Measurements from ENCODE around the gene WDR93.

Gene WDR93

DNA sequence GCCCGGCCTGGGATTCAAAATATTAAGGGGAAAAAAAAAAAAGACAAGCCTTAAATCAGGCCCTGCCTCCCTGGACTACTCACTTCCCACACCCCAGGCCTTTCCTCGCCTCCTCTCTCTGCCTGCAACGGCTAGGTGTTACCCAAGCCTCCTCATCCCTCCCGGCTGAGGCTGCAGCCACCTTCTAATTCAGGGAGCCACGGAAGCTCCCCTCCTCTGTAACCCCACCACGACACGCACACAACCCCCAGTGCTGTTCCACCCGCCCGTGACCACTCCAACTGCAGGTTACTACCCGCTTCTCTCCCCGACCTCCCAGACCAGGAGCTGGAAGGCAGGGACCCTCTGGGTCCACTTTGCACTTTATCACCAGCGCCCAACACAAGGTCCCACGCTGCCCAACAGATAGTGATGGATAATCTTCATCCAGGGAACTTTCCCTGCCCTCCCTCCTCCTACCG, 36.3 kb upstream of the WDR93 start:
- peak; percentile 59 for DNase-seq (ENCODE audit: insufficient read length, low spot score)
- TF ChIP-seq POLR2A (IDR thresholded peaks at IDR 0.05; ENCODE audit: low read depth, low read length), result no peak
- FAIRE-seq, result no peak

DNA sequence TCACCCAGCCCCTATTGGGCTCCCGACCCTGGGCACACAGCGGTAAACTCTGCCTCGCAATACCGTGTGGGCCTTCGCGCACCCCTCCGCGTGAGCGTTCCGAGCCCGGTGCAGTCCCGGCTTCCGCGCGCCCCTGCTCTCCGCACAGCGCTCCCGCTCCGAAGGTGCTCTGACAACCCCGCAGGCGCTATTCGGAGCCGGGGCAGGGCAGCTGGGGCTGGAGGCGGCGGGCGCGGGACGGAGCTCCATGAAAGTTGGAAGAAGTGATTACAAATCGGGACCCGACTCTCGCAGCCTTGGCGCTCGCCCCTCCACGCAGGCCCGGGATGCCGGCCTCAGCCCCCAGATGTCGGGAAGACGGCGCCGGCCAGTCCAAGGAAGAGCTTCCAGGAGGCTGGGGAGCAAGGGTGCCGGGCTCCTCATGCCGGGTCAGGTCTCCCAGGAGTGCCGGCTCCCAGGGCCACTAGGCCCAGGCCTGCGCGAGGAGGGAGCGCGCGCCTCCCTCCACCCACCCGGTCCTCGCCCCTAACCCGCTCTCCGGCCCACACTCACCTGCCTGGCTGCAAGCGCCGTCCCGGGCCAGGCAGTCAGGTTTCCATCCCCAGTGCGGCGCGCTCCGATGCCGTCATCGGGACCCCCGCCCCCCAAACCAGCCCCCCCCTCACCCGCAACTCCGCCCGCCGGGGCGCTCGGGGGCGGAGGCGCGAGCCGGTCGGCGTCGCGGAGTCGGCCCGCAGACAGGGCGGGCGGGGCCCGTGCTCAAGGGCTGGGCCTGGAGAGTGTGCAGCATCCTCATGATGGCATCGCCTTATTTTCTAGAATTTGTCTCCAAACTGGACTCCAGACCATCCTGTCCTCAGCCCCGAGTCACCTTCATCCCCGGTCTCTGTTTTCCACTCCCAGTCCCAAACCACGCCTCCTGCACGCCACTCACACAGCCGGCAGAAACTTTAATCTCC, 35.5 kb upstream of the WDR93 start, which contains the start of gene KIF7:
TSS of gene KIF7 (minus strand) at position 621 of the 959 bp plus-strand sequence. CDS start 2,537 bp downstream, outside the sequence.
- TF ChIP-seq POLR2A (IDR thresholded peaks at IDR 0.05; ENCODE audit: low read depth, low read length), result peak; percentile 33; the same call in 1 of the 2 replicates
- FAIRE-seq (no peak), DNase-seq (ENCODE audit: insufficient read length, low spot score) (peak; percentile 61)

DNA sequence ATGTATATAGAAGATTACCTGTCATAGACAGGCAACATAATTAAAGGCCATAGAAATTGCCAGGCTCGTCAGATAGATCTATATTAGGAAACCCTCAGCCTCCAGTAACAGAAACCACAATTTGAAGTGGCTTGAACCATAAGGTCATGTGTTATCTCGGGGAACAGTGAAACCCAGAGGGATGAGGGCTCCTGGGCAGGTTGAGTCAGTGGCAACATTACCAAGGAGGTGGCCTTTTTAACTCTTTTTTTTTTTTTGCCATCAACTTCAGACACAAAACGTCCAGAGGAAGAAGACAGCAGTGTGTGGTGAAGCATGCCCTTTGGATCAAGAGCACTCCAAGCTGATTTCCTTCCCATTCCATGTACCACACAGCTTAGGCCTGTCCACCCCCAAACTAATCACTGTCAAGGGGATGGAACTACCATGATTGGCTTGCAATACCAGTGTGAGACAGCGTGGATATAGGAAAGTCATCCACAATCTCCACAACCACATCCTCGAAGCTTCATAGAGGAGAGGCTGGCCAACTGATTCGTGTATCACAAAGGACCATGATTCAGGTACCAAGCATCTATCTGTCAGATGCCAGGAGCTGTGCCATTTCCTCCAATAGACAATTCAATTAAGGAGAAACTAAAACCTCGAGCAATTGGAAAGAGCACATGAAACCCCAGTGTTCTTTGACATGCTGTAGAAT, 34.3 kb upstream of the WDR93 start:
- no peak for TF ChIP-seq POLR2A (IDR thresholded peaks at IDR 0.05; ENCODE audit: low read depth, low read length)
- FAIRE-seq (no peak), DNase-seq (ENCODE audit: insufficient read length, low spot score) (peak; percentile 35)

DNA sequence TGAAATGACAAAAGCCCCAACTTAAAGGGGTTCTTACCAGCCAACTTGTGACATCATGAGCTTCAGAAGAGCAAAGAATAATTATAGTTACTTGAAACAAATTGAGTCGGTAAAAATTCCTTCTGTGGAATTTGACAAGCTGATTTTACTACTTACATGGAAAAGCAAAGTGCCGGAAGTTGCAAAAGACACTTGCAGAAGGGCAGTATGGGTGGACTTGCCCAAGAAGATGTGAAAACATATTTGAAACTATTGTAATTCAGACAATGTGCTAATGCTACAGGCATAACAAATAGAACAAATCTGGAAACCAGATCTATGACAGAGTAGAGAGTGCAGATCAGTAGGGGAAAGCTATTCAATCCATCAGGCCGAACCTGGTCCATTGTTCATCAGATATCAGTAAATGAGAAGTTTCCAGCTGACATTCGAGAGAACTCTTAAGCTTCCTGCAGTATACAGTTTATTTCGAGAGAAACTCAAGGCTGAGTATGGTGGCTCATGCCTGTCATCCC, 32.9 kb upstream of the WDR93 start:
- FAIRE-seq (no peak), DNase-seq (ENCODE audit: insufficient read length, low spot score) (no peak)
- no peak for TF ChIP-seq POLR2A (IDR thresholded peaks at IDR 0.05; ENCODE audit: low read depth, low read length)

DNA sequence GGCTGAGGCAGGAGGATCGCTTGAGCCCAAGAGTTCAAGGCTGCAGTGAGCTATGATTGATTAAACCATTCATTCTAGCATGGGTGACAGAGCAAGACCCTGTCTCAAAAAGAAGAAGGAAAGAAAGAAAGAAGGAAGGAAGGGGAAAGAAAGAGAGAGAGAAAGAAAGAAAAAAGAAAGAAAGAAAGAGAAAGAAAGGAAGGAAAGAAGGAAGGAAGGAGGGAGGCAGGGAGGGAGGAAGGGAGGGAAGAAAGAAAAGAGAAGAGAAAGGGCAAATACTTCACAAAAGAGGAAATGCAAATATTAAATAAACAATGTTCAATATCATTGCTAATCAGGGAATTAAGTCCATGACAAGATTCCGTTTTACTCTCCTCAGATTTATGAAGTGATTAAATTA, 31.3 kb upstream of the WDR93 start:
- TF ChIP-seq POLR2A (IDR thresholded peaks at IDR 0.05; ENCODE audit: low read depth, low read length), result no peak
- FAIRE-seq, result no peak
- DNase-seq (ENCODE audit: insufficient read length, low spot score), result no peak

DNA sequence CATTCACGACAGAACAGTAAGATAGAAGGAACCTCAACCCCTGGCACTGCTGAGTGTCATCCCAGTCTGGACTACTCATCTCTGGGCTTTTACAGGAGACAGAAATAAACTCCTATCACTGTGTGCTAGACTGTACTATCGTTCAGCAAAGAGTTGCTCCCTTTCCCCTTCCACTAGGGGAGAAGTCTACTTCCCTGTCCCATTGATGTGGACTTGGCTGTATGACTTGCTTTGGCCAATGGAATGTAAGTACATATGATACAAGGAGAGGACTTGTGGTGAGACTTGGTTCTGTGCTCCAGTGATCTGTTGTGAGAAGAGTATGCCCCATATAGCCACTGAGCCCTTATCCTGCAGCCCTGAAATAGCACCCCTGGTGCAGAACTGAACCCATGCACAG, 30.1 kb upstream of the WDR93 start:
- FAIRE-seq (no peak), DNase-seq (ENCODE audit: insufficient read length, low spot score) (no peak)
- no peak for TF ChIP-seq POLR2A (IDR thresholded peaks at IDR 0.05; ENCODE audit: low read depth, low read length)

DNA sequence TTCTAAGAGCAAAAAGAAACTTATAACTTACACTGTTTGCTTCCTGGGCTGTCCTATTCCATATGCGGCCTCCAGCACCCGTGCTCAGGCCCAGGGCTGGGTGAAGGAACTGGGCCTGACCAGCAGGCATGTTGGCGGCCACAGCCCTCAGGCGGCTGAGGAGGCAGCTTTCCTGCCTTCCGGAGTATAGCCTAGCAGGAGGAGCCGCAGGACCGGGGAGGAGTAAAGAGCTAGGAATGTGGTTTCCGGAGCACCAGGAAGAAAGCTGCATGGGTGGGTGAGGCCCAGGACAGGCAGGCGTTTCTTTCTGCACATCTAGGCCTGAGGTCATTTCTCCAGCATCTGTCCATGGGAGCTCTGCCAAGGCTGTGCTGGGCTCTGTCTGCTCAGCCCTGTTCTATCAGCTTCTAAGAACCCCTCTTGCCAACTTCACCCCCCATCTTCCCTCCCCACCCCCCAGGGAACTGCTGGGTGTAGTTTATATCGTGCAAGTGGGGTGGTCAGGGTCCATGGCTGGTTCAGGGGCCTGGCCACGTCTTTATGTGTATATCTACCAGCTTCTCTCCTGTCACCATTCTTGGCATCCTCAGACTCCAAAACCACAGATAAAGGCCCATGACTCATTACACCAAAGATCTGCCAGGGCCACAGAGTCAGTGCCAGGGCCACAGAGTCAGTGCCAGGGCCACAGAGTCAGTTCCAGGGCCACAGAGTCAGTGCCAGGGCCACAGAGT, 27.6 kb upstream of the WDR93 start:
- DNase-seq (ENCODE audit: insufficient read length, low spot score) (peak; percentile 92), FAIRE-seq (peak; percentile 15)
- peak; percentile 81 for TF ChIP-seq POLR2A (IDR thresholded peaks at IDR 0.05; ENCODE audit: low read depth, low read length)

DNA sequence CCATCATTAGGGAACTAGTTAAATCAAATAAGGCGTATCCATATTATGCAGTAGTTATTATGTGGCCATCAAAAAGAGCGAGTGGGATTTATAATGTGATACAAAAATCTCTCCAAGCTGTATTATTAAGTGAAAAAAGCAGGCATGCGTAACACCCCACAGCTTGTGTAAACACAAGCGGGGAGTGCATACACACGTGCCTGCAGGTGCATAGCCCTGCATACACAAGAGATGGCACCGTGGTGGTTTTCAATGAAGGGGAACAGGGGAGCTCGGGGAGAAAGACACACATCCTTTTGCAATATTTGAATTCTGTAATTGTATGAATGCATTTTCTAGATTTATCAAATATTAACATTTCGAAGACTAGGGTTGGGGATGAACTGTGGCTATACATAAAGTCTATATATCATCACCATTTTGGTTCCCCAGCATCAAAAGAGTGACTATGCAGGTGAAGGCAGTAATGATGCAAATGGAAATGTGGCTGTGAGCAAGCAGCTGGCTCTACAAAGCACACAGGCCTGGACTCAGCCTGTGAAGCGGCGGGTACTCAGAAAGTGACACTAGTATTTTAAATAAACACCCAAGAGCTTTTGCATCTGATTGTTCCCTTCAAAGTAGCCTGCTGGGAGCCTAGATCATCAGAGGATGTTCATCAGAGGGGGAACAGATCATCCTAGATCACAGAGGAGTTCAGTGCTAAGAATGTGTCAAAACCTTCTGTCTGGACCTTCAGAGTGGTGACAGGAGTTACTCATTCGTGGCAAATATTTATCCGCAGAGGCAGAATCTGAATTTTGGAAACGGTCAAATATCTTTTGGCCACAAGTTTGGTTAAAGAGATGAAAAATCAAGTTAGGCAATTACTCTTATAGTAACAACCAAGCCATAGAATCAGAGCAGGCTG, 25.9 kb upstream of the WDR93 start:
- no peak for TF ChIP-seq POLR2A (IDR thresholded peaks at IDR 0.05; ENCODE audit: low read depth, low read length)
- DNase-seq (ENCODE audit: insufficient read length, low spot score) (no peak), FAIRE-seq (no peak)

DNA sequence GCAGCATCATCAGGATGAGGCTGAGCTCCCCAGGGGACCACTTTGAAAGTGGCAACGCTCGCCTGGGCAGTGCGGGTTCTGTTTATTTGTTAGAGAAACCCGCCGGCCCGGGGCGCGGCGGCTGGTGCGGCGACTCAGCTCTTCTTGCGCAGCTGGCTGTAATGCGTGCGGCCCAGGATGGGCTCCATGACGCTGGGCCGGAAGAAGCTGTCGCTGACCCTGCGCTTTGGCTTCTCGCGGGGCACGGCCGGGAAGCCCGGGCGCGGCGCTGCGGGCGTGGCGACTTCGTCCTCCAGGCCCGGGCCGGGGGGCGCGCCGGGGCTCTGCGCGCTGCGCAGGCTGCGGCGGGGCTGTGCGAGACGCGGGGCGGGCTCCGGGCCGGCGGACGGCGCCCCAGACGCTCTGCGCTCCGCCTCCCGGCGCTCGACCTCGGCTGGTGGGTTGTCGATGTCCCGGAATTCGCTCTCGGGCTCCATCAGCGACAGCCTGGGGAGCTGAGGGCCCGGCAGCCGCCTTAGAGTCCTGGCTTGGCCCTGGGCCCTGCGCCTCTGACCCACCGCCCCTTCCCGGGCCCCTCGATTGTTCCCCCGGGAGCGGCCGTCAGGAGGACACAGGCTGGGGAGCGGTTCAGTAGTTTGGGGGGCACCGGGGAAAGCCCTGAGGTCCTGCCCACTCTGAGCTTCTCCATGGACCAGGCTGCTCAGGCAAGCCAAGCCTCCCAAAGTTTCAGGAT, 25.0 kb upstream of the WDR93 start:
- no peak for DNase-seq (ENCODE audit: insufficient read length, low spot score)
- no peak for FAIRE-seq
- TF ChIP-seq POLR2A (IDR thresholded peaks at IDR 0.05; ENCODE audit: low read depth, low read length), result no peak

DNA sequence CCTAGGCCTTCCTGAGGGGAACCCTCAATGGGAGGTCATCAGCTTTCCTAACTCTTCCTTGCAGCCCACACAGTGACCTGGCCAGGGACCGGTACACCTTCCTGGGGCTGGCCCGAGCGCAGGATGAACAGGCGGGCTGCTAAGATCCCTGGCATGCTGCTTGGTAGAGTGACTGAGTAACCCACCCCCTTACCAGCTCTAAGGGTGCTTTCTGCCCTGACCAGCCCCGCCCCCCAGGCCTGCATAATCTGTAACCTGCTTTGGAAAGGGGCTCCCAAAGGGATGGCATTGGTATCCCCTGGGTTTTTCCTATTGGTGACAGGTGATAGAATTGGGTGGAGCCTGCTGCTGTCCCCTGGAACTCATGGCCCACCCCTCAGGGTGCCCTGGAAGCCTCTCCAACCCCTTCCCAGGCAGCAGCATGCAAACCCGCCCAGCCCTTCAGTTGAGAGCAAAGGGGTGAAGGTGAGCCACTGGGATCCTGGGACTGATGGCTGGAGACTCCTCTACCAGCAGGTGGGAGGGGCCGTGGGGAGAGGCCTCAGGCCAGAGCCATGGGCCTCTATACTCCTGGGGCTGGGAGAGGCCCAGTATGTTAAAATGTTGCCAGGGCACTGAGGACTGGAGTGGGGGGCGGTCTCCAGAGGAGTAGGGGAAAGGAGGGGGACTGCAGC, 24.3 kb upstream of the WDR93 start:
- DNase-seq (ENCODE audit: insufficient read length, low spot score) (no peak), FAIRE-seq (no peak)
- no peak for TF ChIP-seq POLR2A (IDR thresholded peaks at IDR 0.05; ENCODE audit: low read depth, low read length)

DNA sequence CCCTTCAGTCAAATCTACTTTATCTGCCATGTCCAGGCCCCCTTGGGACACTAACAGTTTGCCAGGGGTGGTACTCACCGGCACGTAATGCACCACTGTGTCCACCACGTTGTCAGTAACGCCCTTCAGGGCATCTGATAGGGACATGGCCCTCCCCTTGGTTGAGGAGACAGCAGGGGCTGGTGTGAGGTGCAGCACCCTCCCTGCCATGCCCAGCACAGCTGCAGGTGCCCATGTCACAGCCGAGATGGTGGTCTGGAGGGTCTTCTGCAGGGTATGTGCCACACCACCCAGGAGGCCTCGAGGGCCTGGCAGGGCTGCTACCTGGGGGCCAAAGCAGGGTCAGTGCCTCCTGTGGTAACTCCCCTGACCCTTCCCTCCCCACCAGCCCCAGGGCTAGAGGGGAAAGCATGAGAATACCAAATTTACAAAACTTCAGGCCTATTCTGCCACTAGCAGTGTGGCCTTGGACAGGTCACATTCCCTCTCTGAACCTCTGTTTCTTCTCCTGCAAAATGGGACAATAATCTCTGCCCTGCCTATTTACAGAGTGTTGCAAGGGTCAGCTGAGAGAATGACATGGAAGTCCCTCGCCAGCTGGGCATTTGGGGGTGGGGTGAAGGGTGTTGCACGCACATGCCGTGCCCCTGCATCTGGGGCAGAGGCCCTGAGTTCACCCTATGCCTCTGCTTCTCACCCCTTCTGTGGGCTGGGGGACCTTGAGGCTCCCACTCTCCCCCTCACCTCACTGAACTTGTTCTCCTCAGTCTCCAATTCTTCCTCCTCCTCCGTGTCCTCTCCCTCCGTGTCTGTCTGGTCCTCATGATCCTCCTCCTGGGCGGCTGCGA, 23.5 kb upstream of the WDR93 start:
- no peak for FAIRE-seq
- DNase-seq (ENCODE audit: insufficient read length, low spot score), result no peak
- no peak for TF ChIP-seq POLR2A (IDR thresholded peaks at IDR 0.05; ENCODE audit: low read depth, low read length)

Measured in H54 (cell line).